GM21360 (cell line): Measurements from ENCODE around the gene CCDC69.
"Not testable (repeated sequence)": the region's sequence is repeated elsewhere in the genome, so short reads cannot be mapped to it uniquely, and the experiment has no call there.

ENCODE experiments used
- ATAC-seq: cut with Tn5 transposase; IDR thresholded peaks from one replicate; pipeline ENCODE4 v1.9.1; 2021; ENCODE audit warnings: mild to moderate bottlenecking, moderate library complexity; ENCODE audit not compliant: unreplicated experiment

Gene CCDC69

GRCh38 chr5:151196556-151197290 is 27.2 kb downstream of the CCDC69 start:
- ATAC-seq, result peak; percentile 93

- no peak for ATAC-seq
Measured at GRCh38 chr5:151195622-151196021, 28.3 kb downstream of the CCDC69 start.

GRCh38 chr5:151192626-151193025 is 31.3 kb downstream of the CCDC69 start:
- ATAC-seq, result no peak

GRCh38 chr5:151191661-151192060 is 32.2 kb downstream of the CCDC69 start:
- no peak for ATAC-seq

GRCh38 chr5:151189151-151189550 is 34.7 kb downstream of the CCDC69 start:
- no peak for ATAC-seq

GRCh38 chr5:151186538-151186937 is 37.4 kb downstream of the CCDC69 start:
- ATAC-seq, result no peak

- ATAC-seq, result no peak
Measured at GRCh38 chr5:151186052-151186451, 37.8 kb downstream of the CCDC69 start.

GRCh38 chr5:151184316-151185042 is 39.4 kb downstream of the CCDC69 start:
- no peak for ATAC-seq

- no peak for ATAC-seq
Measured at GRCh38 chr5:151183456-151184245, 40.2 kb downstream of the CCDC69 start.

GRCh38 chr5:151182976-151183375 is 40.9 kb downstream of the CCDC69 start:
- no peak for ATAC-seq

- no peak for ATAC-seq
Measured at GRCh38 chr5:151182524-151182900, 41.4 kb downstream of the CCDC69 start.

GRCh38 chr5:151181818-151182523 is 41.9 kb downstream of the CCDC69 start:
- no peak for ATAC-seq

GRCh38 chr5:151180291-151180690 is 43.6 kb downstream of the CCDC69 start:
- ATAC-seq, result no peak

- ATAC-seq, result no peak
Measured at GRCh38 chr5:151179489-151179840, 44.4 kb downstream of the CCDC69 start.

- no peak for ATAC-seq
Measured at GRCh38 chr5:151178777-151179488, 45.0 kb downstream of the CCDC69 start.

- no peak for ATAC-seq
Measured at GRCh38 chr5:151178372-151178771, 45.5 kb downstream of the CCDC69 start.

- not testable (repeated sequence) for ATAC-seq
Measured at GRCh38 chr5:151176268-151176667, 47.6 kb downstream of the CCDC69 start.

GRCh38 chr5:151174612-151175101 is 49.2 kb downstream of the CCDC69 start:
- ATAC-seq, result no peak

- ATAC-seq, result no peak
Measured at GRCh38 chr5:151173711-151174611, 49.9 kb downstream of the CCDC69 start.
